CMK (cell line): ENCODE data around the gene FCGR3A.
"Not testable (repeated sequence)": the region's sequence is repeated elsewhere in the genome, so short reads cannot be mapped to it uniquely, and the experiment has no call there.

Experiments
- DNase-seq: peaks from one replicate; pipeline ENCODE4 v3.0.0-alpha.2; 2010; ENCODE audit warnings: low read depth

The FCGR3A gene

DNA sequence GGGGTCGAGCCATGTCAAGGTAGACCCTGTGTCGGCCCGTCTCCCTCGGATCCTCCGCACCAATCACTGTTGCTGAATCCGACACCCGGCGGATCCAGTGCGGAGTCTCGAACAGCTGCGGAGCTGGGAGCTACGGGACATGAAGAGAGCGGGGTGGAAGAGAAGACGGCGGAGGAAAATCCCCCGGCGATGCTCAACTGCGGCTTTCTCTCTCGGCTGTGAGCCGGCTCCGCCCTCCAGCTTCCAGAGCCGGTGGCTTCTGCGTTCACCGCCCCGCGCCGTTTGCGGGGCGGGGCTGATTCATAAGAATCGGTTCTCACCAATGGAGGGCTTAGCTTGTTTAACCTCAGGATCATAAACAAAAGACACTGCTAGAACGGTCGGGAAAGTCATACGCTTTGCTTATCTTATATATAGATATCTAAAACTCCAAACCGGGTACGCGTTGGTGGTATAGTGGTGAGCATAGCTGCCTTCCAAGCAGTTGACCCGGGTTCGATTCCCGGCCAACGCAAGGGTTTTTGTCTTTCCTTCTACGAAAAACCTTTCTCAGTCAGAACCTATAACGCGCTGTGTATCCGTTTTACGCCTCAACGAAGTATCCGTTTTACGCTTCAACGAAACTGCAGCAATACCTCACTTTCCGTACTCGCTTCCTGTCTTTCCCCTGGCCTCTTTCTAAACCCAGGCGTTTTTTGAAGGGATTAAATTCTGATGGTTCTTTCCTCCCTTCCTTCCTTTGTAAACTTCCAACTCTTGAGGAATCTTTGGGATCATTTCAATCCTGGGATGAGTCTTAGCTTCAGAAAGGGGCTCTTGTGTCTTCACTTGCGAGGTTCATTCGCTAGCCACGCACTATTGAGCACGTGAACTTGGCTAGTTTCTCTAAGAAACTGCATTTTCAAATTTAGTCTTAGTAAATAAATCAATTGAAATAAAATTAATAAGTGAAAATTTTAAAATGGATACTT is 18.7 kb downstream of the FCGR3A start:
- DNase-seq = peak; percentile 90

DNA sequence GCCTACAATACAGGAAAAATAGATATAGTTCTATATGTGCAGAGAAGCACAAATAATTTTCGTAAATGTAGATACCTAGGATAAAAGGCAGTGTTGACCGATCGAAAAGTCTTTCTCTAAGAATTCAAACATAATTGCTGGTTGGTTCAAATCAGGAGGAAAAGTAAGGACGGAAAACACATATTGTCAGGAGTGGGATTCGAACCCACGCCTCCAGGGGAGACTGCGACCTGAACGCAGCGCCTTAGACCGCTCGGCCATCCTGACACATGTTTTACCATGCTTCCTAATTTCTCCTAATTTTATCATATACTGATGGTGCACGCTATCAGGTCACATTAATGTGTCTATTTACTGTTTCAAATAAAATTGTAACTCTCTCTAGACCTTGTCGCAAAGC is 19.5 kb downstream of the FCGR3A start:
- peak; percentile 69 for DNase-seq

GRCh38 chr1:161529463-161530104 is 20.0 kb downstream of the FCGR3A start:
- not testable (repeated sequence) for DNase-seq

- not testable (repeated sequence) for DNase-seq
Observed at GRCh38 chr1:161528550-161528949, 21.1 kb downstream of the FCGR3A start.

- DNase-seq = not testable (repeated sequence)
Observed at GRCh38 chr1:161525918-161526317, 23.7 kb downstream of the FCGR3A start.

GRCh38 chr1:161525321-161525720 is 24.3 kb downstream of the FCGR3A start:
- DNase-seq = not testable (repeated sequence)

- DNase-seq = not testable (repeated sequence)
Observed at GRCh38 chr1:161524742-161525291, 24.8 kb downstream of the FCGR3A start.

DNA sequence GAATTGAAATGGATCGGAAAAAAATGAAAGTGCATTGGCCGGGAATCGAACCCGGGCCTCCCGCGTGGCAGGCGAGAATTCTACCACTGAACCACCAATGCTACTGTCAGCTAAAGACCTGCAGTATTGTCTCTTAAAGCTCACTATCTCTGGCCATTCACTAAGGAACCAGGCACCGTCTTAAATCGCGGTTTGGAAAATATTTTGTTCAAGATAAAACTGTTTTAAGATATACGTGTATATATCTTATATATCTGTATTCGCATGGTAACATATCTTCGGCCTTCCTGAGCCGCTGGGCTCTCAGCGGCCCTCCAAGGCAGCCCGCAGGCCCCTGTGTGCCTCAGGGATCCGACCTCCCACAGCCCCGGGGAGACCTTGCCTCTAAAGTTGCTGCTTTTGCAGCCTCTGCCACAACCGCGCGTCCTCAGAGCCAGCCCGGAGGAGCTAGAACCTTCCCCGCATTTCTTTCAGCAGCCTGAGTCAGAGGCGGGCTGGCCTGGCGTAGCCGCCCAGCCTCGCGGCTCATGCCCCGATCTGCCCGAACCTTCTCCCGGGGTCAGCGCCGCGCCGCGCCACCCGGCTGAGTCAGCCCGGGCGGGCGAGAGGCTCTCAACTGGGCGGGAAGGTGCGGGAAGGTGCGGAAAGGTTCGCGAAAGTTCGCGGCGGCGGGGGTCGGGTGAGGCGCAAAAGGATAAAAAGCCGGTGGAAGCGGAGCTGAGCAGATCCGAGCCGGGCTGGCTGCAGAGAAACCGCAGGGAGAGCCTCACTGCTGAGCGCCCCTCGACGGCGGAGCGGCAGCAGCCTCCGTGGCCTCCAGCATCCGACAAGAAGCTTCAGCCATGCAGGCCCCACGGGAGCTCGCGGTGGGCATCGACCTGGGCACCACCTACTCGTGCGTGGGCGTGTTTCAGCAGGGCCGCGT is 25.5 kb downstream of the FCGR3A start, which contains the start of gene HSPA6:
HSPA6 (plus strand) TSS at position 724 of the 925 bp plus-strand sequence; CDS start at position 843, 119 bp downstream.
- DNase-seq = not testable (repeated sequence)

DNA sequence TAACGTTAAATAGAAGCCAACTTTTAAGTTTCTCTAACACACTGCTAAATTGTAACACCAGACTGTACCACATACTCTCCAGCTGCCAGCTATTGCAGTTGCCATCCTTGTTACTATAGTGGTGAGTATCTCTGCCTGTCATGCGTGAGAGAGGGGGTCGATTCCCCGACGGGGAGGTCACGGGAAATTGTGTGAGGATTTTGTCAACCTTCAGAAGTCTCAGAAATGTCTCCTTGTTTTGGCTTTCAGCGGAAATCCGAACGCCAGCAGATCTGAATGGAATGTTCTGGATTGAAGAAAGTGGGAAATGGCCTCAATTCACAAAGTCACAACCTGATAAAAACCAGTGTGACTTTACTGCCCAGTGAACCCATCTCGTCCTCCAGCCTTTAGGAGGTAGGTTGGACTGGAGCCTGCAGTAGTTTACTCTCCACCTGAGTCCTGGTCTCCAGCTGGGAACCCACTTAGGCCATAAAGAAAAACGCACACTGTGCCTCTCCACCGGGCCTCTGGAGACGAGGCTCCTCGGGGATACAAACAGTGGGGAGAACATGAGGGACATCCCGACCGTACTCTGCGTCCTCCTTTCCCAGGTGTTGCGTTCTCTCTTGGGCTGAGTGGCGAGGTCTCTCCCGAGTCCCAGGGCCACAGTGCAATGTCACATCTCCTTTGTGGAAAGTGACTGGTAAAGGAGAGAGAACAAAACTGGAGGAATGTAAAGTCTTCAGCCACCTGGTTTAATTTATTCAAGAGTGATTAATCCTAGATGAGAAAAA is 26.4 kb downstream of the FCGR3A start:
- not testable (repeated sequence) for DNase-seq

- DNase-seq = not testable (repeated sequence)
Observed at GRCh38 chr1:161513953-161514352, 35.7 kb downstream of the FCGR3A start.

GRCh38 chr1:161513448-161513780 is 36.2 kb downstream of the FCGR3A start:
- not testable (repeated sequence) for DNase-seq

- DNase-seq = not testable (repeated sequence)
Observed at GRCh38 chr1:161512636-161513447, 36.8 kb downstream of the FCGR3A start.

DNA sequence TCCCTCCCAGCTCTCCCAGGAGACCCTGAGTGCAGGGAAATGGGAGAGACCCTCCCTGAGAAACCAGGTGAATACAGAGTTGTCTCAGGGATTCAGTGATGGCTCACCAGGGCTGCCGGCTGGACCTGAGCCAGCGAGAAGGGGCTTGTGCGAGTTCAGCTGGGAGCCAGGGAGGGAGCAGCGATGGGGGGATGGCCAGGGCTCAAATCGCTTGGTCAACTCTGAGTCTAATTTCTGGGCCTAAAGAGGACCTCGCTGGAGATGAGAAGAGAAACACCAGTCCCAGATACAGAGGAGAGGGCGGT is 37.9 kb downstream of the FCGR3A start:
- DNase-seq = no peak

GRCh38 chr1:161511018-161511755 is 38.4 kb downstream of the FCGR3A start:
- no peak for DNase-seq

DNA sequence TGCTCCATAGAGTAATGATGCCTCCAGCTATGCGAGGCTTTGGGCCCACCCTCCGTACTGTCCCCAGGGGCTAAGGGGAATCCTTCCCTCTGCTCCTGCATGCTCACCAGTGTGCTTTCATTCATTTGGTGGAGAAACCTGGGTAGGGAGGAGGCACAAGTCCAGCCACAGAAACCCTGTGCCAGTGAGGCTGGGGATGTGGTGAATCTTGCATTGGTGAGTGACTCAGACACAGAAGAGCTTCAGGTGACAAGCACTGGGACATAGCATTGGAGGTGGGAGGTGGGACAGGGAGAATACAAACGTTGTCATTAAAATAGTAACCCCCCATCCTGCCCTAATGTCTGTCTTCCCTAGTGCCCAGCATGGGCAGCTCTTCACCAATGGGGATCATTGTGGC is 39.1 kb downstream of the FCGR3A start:
- no peak for DNase-seq

- no peak for DNase-seq
Observed at GRCh38 chr1:161506336-161507223, 43.0 kb downstream of the FCGR3A start.

GRCh38 chr1:161505686-161506085 is 43.9 kb downstream of the FCGR3A start:
- DNase-seq = no peak

DNA sequence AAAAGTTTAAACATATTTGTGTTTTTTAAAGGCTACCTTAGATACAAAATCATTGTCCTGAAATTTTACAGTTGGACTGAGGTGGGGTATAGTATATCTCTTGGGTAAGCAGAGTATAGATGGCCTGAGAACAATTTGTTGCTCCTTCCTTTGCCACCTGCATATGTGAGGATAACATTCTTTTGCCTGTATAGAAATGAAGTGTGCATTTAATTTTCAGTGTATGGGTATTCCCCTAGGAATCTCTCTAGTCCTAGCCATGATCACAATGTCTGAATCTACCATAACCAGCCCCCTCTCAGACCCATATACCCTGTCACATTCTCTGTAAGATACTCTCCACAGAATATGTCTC is 46.2 kb downstream of the FCGR3A start:
- DNase-seq = no peak
